Measurements from ENCODE around the gene HORMAD2.
A peak's percentile ranks its signal among the peaks of the same experiment; 100 is the strongest.

The HORMAD2 gene

GRCh38 chr22:30079952-30080533, at the start of gene HORMAD2:
Gene HORMAD2, plus strand, starts transcription at chr22:30080464. Its CDS starts 13,489 bp downstream, at chr22:30093953.
- no peak for DNase-seq

GRCh38 chr22:30031328-30031727, 48.9 kb upstream of the HORMAD2 start:
- DNase-seq: no peak

GRCh38 chr22:30031764-30032455, 48.4 kb upstream of the HORMAD2 start:
- DNase-seq: no peak

- DNase-seq: no peak
These were observed 47.1 kb upstream of the HORMAD2 start for GRCh38 chr22:30033137-30033536.

GRCh38 chr22:30033901-30034300, 46.4 kb upstream of the HORMAD2 start:
- no peak for DNase-seq

- DNase-seq: no peak
These were observed 43.6 kb upstream of the HORMAD2 start for GRCh38 chr22:30036656-30037055.

- DNase-seq: no peak
These were observed 42.0 kb upstream of the HORMAD2 start for GRCh38 chr22:30038219-30038618.

- DNase-seq: no peak
These were observed 39.6 kb upstream of the HORMAD2 start for GRCh38 chr22:30040499-30041260.

- DNase-seq: no peak
These were observed 38.8 kb upstream of the HORMAD2 start for GRCh38 chr22:30041475-30041874.

- no peak for DNase-seq
These were observed 38.4 kb upstream of the HORMAD2 start for GRCh38 chr22:30041881-30042280.

GRCh38 chr22:30043161-30043560, 37.1 kb upstream of the HORMAD2 start:
- no peak for DNase-seq

- no peak for DNase-seq
These were observed 35.9 kb upstream of the HORMAD2 start for GRCh38 chr22:30044369-30044768.

GRCh38 chr22:30044881-30045493, 35.3 kb upstream of the HORMAD2 start:
- no peak for DNase-seq

- no peak for DNase-seq
These were observed 34.8 kb upstream of the HORMAD2 start for GRCh38 chr22:30045494-30045887.

GRCh38 chr22:30045901-30046715, 34.2 kb upstream of the HORMAD2 start:
- no peak for DNase-seq

GRCh38 chr22:30046716-30047363, 33.4 kb upstream of the HORMAD2 start:
- no peak for DNase-seq

- DNase-seq: peak; percentile 18
These were observed 32.9 kb upstream of the HORMAD2 start for GRCh38 chr22:30047364-30047738.

GRCh38 chr22:30048681-30049080, 31.6 kb upstream of the HORMAD2 start:
- DNase-seq: no peak

GRCh38 chr22:30054067-30054763, 26.0 kb upstream of the HORMAD2 start:
- DNase-seq: no peak

GRCh38 chr22:30054764-30055069, 25.5 kb upstream of the HORMAD2 start:
- DNase-seq: no peak

GRCh38 chr22:30056015-30056414, 24.2 kb upstream of the HORMAD2 start:
- DNase-seq: no peak

GRCh38 chr22:30057375-30057774, 22.9 kb upstream of the HORMAD2 start:
- no peak for DNase-seq

All from activated CD4-positive, alpha-beta T cell treated with anti-CD3 and anti-CD28 coated beads, Interleukin-2, amount 50 U/mL, for 16 hours (primary cell).